HG03342 (cell line): Measurements from ENCODE around the gene DOCK3.

ENCODE experiments used
- ATAC-seq: cut with Tn5 transposase; IDR thresholded peaks from one replicate; pipeline ENCODE4 v1.9.1; 2021; ENCODE audit warnings: mild to moderate bottlenecking, moderate library complexity; ENCODE audit not compliant: unreplicated experiment

DOCK3 gene

GRCh38 chr3:51393134-51393495 is 718.4 kb downstream of the DOCK3 start:
- no peak for ATAC-seq

- no peak for ATAC-seq
Observed at GRCh38 chr3:51393564-51393963, 718.8 kb downstream of the DOCK3 start.

GRCh38 chr3:51394541-51394940 is 719.8 kb downstream of the DOCK3 start:
- no peak for ATAC-seq

GRCh38 chr3:51395493-51396213 is 720.9 kb downstream of the DOCK3 start:
- ATAC-seq: no peak

GRCh38 chr3:51396401-51396800 is 721.7 kb downstream of the DOCK3 start:
- no peak for ATAC-seq

GRCh38 chr3:51397392-51397791 is 722.7 kb downstream of the DOCK3 start:
- no peak for ATAC-seq

GRCh38 chr3:51398595-51399310 is 724.0 kb downstream of the DOCK3 start:
- ATAC-seq: no peak

- ATAC-seq: no peak
Observed at GRCh38 chr3:51400166-51400565, 725.4 kb downstream of the DOCK3 start.

- no peak for ATAC-seq
Observed at GRCh38 chr3:51401735-51402134, 727.0 kb downstream of the DOCK3 start.

GRCh38 chr3:51403675-51404074 is 728.9 kb downstream of the DOCK3 start:
- no peak for ATAC-seq

GRCh38 chr3:51408021-51408420 is 733.3 kb downstream of the DOCK3 start:
- no peak for ATAC-seq

- no peak for ATAC-seq
Observed at GRCh38 chr3:51408813-51409212, 734.1 kb downstream of the DOCK3 start.

- ATAC-seq: no peak
Observed at GRCh38 chr3:51422211-51422610, 747.5 kb downstream of the DOCK3 start.

GRCh38 chr3:51426921-51427320 is 752.2 kb downstream of the DOCK3 start:
- no peak for ATAC-seq

- no peak for ATAC-seq
Observed at GRCh38 chr3:51429138-51429537, 754.4 kb downstream of the DOCK3 start.
